NCI-H510A (cell line): ENCODE data around the gene AKR1C2.
"Not testable (repeated sequence)": the region's sequence is repeated elsewhere in the genome, so short reads cannot be mapped to it uniquely, and the experiment has no call there.

Experiments
- DNase-seq: peaks from one replicate; lab custom pipeline; 2025; lab: John Stamatoyannopoulos, UW

Gene AKR1C2

DNA sequence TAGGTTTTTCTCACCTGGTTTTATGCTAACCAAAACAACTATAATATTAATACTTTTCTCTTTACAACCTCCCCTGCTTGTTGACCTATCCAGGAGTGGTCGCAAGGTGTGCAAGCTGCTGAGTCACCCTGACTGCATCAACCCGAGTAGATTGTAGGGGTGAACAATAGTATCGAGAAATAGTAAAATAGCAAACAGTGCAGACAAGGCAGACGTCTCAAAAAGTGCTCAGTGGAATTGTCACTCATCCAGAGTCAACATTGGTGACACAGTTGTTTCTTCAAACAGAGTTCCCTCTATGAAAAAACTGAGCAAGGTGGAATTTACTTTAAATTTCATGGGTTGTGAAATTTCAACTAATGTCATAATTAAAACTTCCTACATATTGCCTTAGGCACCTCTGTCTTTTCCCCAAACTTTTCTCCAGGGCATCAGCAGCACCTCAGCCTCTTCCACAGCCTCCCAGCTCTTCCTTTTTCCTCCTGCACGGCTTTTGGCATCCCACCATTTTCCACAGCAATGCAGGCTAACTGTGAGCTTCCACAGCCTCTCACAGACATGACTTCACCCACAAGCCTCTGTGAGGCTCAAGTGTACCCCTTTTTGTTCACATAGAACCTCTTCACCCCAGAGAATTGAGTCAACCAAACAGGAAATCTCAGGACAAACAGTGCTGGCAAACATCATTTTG, 46.6 kb downstream of the AKR1C2 start:
- DNase-seq = not testable (repeated sequence)

DNA sequence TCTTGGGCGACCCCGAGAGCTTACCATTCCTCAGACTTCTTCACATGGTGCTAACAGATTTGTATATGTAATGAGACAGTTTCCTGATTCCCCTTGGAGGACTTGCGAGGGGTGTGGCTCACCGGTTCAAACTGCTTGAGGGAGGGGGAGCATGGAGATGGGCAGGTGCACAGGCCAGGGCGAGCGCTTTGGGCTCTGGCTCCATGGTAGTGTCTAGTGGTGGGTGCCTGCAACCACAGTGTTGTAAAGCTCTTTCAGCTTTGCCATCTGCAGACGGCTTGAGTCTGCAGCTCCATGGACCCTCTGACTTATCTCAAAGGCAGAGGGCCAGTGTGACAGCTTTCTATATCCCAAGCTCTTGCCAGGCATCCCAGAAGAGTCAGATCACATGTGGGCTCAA, 47.6 kb downstream of the AKR1C2 start:
- not testable (repeated sequence) for DNase-seq

DNA sequence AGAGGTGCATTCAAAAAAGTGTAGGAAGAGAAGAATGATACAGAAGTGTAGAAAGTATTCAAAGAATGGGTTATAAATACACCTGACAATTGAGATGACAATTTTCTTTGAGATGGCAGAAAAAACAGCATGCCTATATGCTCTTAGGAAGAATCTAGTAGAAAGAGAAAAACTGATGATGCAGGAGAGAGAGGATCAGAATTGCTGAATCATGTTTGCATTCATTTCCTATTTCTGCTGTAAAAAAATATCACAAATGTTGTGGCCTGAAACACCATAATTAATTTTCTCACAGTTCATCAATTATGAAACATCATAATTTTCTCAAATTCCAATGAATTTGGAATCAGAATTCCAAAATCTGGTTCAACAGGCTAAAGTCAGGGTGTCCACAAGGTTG, 50.3 kb downstream of the AKR1C2 start:
- DNase-seq = no peak

DNA sequence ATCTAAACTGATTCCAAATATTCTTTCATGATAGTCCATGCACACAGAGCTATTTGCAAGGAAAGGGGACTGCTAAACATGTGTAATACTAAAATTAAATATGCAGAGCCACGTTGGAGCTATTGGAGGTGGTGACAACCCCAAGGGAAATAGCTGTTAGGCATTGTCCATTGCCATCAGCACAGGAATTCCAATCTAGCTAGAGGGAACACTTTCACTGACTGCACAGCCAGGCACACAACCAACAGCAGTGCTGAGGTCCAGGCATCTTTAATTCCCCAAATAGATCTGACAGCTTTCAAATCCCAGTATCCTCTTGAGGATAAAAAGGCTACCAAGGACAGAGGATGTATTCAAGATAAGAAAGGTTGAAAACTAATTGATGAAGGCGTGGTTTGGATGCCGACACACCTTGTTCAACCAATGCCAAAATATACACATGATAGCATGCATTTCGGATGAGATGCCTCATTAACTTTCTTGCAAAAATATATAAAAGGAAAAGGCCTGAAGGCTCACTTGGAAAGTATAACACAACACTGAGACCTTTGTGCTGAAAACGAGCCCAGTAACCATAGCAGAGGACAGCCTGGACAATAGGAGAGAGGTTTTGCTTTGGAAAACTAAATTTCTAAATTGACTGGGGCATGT, 52.0 kb downstream of the AKR1C2 start:
- not testable (repeated sequence) for DNase-seq

DNA sequence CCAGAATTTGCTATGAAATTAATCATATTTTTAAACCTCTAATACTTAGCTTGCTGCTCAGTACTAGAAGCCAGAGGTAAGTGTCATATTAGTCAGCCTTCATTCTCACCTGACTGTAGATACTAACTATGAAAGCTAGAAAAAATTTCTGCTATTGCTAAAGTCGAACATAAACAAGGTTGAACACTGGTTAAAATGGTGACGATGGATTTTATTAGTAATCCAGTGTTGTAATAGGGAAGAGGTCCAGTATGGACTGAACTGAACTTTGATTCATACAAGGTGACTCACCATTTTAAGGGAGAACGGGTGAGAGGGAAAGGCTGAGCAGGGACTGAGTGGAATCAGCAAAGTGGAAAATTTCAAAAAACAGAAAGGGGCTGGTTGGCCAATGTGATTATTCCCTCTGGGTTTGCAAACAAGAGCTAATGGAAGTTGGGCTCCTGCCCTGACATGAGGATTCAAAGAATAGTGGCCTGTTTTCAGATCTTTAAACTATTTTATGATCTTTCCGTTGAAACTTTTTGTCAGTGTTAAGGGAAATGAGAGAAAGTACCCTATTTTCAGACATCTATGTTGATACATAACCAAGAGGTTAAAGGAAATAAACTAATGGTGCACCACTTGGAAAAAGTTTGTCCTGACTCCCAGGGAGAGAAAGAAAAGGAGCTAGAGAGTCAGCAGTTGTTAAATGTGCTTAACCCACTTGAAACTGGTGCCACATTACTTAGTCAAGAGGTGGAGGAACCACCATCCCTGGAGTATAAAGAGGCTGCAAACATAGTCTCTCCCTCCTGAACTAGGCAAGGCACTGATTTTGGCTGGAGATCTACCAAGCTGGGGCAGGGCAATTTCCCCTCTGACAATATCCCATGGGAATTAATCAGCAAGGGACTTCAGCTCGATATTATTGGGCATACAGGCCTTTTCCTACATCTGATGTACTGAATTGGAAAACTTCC, 55.7 kb downstream of the AKR1C2 start:
- no peak for DNase-seq

DNA sequence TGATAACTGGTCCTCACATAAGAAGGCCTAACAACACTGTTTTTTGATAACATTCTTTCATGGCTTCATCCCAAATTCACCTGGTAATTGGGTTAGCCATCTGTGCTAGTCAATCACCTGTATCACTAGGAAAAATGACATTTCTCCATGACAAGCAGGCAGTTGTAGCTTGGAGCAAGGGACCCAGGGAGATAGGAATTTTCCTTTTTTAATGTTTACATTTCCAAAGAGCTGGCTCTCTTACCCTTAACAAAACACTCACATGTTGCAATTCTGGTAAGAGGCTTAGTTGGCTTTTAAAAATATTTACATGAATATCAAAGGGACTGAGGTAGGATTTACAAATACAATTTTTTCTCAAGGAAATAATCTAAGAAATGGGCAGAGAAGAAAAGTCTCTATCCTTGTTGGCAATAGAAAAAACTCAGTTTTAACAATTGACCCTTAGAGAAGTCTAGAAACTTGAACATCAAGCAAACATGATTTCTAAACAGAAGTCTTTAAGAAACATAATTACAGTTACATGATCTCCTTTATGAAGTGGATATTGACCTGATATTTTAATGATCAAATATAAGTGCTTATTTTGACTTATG, 56.5 kb downstream of the AKR1C2 start:
- DNase-seq = no peak

DNA sequence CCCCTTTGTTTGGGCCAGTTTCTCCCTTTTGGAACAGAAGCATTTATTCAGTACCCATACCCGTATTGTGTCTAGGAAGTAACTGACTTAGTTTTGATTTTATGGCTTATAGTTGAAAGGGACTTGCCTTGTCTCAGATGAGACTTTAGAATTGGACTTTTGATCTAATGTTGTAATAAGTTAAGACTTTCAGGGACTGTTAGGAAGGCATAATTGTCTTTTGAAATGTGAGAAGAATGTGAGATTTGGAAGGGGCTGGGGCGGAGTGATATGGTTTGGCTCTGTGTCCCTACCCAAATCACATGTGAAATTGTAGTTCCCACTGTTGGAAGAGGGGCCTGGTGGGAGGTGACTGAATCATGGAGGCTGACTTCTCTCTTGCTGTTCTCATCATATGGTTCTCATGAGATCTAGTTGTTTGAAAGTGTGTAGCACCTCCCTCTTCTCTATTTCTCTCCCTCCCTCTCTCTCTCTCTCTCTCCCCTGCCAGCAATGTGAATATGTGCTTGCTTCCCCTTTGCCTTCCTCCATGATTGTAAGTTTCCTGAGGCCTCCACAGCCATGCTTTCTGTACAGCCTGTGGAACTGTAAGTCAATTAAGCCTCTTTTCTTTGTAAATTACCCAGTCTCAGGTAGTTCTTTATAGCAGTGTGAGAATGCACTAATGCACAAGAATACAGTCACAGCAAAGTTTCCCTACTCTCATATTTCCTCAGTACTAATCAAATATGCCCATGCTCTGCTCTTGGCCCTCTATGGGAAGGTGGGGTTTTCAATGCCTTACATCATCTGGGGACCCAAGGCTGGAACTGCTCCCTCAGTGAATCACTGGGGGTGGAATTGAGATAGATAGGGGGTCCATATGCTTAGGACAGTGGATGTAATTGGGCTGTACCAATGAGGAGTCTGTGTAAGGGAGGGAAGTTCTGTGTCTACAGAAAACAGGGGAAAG, 57.6 kb downstream of the AKR1C2 start:
- DNase-seq = no peak

DNA sequence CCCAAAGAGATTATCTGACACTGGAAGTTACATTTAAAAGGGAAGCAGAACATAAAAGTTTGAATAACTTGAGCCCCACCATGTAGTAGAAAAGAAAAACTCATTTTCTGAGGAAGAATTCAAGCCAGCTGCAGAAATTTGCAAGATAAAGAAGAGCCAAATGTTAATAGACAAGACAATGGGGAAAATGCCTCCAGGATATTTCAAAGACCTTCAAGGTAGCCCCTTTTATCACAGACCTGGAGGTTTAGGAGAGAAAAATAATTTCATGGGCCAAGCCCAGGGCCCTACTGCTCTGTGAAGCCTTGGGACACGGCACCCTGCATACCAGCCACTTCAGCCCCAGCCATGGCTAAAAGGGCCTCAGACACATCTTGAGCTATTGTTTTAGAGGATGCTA, 58.8 kb downstream of the AKR1C2 start:
- no peak for DNase-seq

DNA sequence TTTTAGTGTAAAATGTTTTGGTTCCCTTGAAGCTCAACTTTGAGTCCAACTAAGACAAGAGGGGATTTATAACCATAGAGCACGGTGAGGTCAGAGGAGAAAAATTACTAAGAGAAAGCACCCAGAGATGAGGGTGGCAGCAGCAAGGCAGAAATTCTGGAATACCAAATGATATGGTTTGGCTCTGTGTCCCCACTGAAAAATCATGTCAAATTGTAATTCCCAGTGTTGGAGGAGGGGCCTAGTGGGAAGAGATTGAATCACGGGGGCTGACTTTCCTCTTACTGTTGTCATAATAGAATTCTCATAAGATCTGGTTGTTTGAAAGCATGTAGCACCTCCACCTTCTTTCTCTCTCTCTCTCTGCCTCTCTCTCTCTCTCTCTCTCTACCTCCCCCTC, 59.8 kb downstream of the AKR1C2 start:
- DNase-seq = no peak

DNA sequence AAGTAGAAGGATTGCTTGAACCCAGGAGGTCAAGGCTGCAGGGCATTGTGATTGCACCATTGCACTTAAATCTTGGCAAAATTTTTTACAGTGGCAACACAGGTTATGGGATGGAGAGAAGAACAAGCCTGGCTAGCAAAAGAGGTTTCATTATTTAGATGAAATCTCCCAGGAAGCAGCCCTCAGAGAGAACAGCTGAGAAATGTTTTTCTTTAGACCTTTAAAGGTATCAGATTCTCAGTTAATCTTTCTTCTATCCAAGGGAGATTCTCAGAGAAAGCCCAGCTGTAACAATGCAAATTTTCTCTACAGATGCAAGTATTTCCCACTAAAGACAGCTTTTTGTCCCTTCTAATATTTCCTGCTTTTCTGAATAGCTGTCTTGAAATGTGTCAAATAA, 60.2 kb downstream of the AKR1C2 start:
- not testable (repeated sequence) for DNase-seq

DNA sequence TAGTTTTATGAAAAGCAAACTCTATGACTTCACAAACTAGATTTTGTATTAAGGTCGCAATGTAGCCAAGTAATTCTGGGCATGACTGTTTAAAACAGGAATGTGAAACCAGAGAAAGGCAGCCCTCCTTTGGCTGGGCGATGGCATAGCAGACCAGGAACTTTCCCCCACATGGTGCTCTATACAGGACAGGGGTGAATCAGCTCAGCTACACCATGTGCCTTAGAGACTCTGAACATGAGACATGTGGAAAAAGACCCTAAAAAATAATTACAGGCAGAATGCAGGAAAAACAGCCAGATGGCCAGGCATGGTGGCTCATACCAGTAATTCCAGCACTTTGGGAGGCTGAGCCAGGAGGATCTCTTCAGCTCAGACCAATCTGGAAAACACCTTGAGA, 60.7 kb downstream of the AKR1C2 start:
- not testable (repeated sequence) for DNase-seq

DNA sequence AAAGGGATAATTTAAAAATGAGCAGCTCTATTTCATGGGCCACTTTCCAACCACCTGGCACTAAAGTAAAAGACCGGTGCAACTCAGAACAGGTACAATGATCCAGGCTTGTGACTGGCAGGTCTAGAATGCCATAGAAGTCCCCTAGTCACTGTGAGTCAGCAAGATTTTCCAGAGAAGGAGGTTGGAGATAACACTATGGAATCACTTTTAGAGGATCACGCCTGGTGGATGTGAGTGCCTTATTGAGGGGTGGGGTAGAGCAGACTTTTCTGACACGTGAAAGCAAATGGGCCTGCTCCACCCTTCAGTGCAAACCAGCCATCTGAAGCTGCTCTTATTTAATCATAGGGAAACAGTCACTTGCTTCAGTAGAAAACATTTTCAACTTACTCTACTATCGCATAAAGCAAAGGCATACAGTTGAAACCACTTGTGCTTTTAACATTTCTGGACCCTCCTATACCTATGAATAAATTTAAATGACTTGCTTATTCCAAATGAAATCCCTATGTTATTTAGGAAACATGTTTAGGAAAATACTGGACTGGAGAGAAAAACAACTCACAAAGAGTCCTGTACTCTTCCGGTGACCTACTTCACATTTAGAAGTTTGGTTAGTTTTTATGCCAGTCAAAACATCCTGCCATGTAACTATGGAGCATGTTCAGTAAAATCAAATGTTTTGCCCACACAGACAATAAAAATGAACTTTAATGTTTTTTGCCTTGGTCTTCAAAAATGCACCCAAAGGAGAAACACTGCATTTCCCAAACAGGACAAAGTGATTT, 61.9 kb downstream of the AKR1C2 start:
- DNase-seq = no peak

DNA sequence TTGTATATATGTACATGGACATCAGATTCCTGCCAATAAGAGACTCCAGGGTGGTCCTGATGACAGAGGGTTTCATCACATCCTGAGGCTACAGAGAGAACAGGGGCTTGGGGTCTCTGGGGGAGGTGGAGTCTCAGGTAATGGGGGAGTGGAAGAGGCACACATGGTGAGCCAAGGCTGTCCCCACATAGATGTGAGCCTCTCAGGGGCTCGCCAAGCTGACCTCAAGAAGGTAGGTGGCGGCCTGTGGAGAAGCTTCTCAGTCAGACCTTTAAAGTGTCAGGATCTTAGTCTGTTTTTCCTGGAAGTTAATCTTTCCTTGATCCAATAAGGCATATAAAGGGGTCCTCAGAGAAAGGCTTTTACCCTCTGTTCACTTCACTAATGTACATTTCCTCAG, 62.7 kb downstream of the AKR1C2 start:
- not testable (repeated sequence) for DNase-seq

DNA sequence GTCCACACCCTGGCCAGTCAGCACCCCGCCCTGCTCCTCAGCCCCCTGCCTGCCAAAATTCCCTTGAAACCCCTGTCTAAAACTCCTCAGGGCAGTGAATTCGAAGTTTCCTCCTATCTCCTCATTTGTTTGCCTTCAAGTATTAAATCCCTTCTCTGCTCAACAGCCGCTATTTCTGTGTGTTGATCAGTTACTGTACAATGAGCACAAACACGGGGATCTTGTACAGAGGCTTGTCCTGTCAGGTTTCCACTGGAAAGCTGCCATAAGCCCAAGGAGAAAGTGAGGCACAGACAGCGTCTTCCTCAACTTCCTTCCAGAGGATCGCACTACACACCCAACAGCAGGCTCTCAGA, 63.6 kb downstream of the AKR1C2 start:
- DNase-seq = not testable (repeated sequence)

DNA sequence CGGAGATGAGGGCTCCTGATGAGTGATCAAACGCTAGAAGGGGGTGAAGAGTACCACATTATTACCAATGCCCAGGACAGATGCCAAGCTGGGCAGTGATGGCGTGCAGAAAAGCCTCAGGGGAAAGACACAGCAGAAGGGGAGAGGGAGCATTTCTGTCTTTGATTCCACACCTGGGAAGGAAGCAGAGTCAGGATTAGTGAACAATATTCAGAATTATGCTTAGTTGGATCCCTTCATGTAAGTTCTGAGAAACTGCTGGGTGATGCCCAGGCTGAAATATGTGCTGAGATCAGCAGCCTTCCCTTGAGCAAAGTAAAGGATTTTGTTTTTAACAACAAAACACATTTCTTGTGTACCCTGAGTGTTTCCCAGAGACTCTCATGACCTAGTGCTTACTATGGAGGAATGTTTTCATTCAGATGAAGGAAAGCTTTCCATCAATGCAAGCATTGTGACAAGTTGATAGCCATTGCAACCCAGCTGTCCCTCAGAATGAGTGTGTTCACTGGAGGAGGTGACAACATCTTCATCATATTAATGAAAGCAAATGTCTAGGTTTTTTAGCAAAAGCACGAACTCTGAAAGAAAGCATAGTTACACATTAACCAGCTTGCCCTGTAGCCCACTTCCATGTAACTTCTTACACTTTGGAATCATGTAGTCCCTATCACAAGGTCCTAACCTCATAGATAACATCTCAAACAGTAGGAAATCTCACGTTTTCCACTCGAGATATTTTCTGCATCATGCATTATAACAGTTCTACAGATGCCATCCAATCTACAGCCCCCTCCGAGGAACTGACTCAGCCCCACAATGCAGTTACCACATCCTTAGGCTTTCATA, 64.2 kb downstream of the AKR1C2 start:
- DNase-seq = no peak
